K562 (cell line): ENCODE data around the gene FANCC. TPM values are rescaled to one million over a fixed set of nuclear protein-coding genes. Genes with fewer than 3 reads are reported as not detected.

Source experiments
- ATAC-seq: fragments of 200-7000 bp; cut with Tn5 transposase; 3 replicates; pipeline ENCODE4 v1.9.1; 2020; ENCODE audit warnings: moderate library complexity
- BruUV-seq: library from RNA; stranded (reverse); fragments of 400-500 nt; replicated peaks from 2 replicates; lab custom pipeline; 2021; lab: Mats Ljungman, UMichigan
- CTCF ChIA-PET: fragments of 300-600 bp; formaldehyde crosslinking; extraction: SDS; loops from one replicate; lab custom pipeline; 2021; ENCODE audit warnings: low intra/inter-chr PET ratio; lab: Yijun Ruan, JAX
- POLR2A ChIA-PET: fragments of 300-600, 350-650 bp; sonication (Branson Sonifier 250); formaldehyde crosslinking; extraction: SDS; loops from one replicate; lab custom pipeline; 2021; ENCODE audit warnings: antibody characterized with exemption, inconsistent platforms; lab: Yijun Ruan, JAX
- DNase-seq, 4 experiments: peaks; one replicate each; pipeline versions ENCODE4 v3.0.0 to v3.0.0-alpha.2; 2011 to 2018; ENCODE audit warnings: low spot score in 3 of 4, mixed read lengths in 3 of 4; ENCODE audit errors: extremely low read depth in 1 of 4
- FAIRE-seq: peaks from 2 replicates; lab custom pipeline; 2011; peaks lifted over from hg19 to GRCh38; lab: Jason Lieb, UNC
- H2AFZ ChIP-seq: 2 replicates; pipeline ENCODE4 v1.6.0; 2011; ENCODE audit warnings: low read depth, low read length, control low read depth, inconsistent platforms
- H3K27ac ChIP-seq: fragments of 200-600 bp; 3 replicates; pipeline ENCODE4 v1.8.0; 2011; ENCODE audit warnings: low read depth, mild to moderate bottlenecking, control low read depth, inconsistent platforms, low read length, moderate library complexity, mixed read lengths; ENCODE audit errors: extremely low read depth
- H3K27me3 ChIP-seq, 2 experiments: fragments of 300-600 bp in 1 of 2; 2 replicates in 1 of 2; 3 replicates in 1 of 2; pipeline versions ENCODE4 v1.6.0 to v1.8.0; 2011; ENCODE audit warnings: inconsistent platforms in 2 of 2, low read length in 2 of 2, mild to moderate bottlenecking in 1 of 2, mixed read lengths in 1 of 2, moderate library complexity in 1 of 2; ENCODE audit not compliant: control insufficient read depth in 2 of 2, insufficient read depth in 2 of 2
- H3K36me3 ChIP-seq: fragments of 300-600 bp; 3 replicates; pipeline ENCODE4 v1.8.0; 2011; ENCODE audit warnings: mild to moderate bottlenecking, low read length, inconsistent platforms; ENCODE audit not compliant: control insufficient read depth, insufficient read depth
- H3K4me1 ChIP-seq, 2 experiments: fragments of 200-600 bp in 1 of 2; replicated peaks in 1 of 2; 2 replicates in 1 of 2; 3 replicates in 1 of 2; pipeline versions ENCODE4 v1.5.1 to v1.8.0; 2011; ENCODE audit warnings: inconsistent platforms in 2 of 2, low read length in 2 of 2, mild to moderate bottlenecking in 1 of 2, mixed read lengths in 1 of 2, moderate library complexity in 1 of 2; ENCODE audit not compliant: control insufficient read depth in 2 of 2, insufficient read depth in 2 of 2
- H3K4me2 ChIP-seq: 2 replicates; pipeline ENCODE4 v1.6.1; 2011; ENCODE audit warnings: low read length, control low read depth, inconsistent platforms, mixed read lengths; ENCODE audit not compliant: insufficient read depth
- H3K4me3 ChIP-seq: fragments of 200-600 bp; sonication (generic), shearing (Covaris generic); 2 replicates; pipeline ENCODE4 v1.5.1; 2016; ENCODE audit warnings: control low read depth, inconsistent platforms
- H3K79me2 ChIP-seq: fragments of 200-600 bp; 3 replicates; pipeline ENCODE4 v1.8.0; 2011; ENCODE audit warnings: low read length, inconsistent platforms; ENCODE audit not compliant: control insufficient read depth, insufficient read depth
- H3K9ac ChIP-seq, 2 experiments: 2 replicates each; pipeline versions ENCODE4 v1.6.0 to v1.6.1; 2011; ENCODE audit warnings: low read depth in 2 of 2, low read length in 2 of 2, control low read depth in 1 of 2, inconsistent platforms in 1 of 2, mild to moderate bottlenecking in 1 of 2, mixed read lengths in 1 of 2; ENCODE audit not compliant: insufficient read depth in 1 of 2
- H3K9me1 ChIP-seq: one replicate; pipeline ENCODE4 v1.6.0; 2011; ENCODE audit warnings: inconsistent platforms, mild to moderate bottlenecking, low read length, moderate library complexity; ENCODE audit not compliant: control insufficient read depth, insufficient read depth
- H3K9me3 ChIP-seq: replicated peaks from 2 replicates; pipeline ENCODE4 v1.5.1; 2011; ENCODE audit warnings: low read depth, low read length, inconsistent platforms; ENCODE audit not compliant: control insufficient read depth, insufficient read depth
- H4K20me1 ChIP-seq: replicated peaks from 2 replicates; pipeline ENCODE4 v1.6.1; 2011; ENCODE audit warnings: low read length, inconsistent platforms, mixed read lengths; ENCODE audit not compliant: control insufficient read depth, insufficient read depth
- CTBP1 ChIP-seq: fragments of 450-650 bp; IDR thresholded peaks from 2 replicates; pipeline ENCODE4 v1.6.1; 2016; ENCODE audit warnings: borderline replicate concordance
- SMARCC2 ChIP-seq: fragments of 450-650 bp; IDR thresholded peaks from 2 replicates; pipeline ENCODE4 v1.6.1; 2017; ENCODE audit warnings: antibody characterized with exemption, moderate library complexity, mild to moderate bottlenecking, low read depth
- ZNF184 ChIP-seq: sonication (generic); formaldehyde crosslinking; IDR thresholded peaks from 2 replicates; pipeline ENCODE4 v1.5.0; 2020; ENCODE audit warnings: missing genetic modification reagents
- ZNF324 ChIP-seq: fragments of 250-450 bp; sonication (Bioruptor Pico); IDR thresholded peaks from 2 replicates; pipeline ENCODE4 v1.4.0; 2020; ENCODE audit warnings: mild to moderate bottlenecking
- WGBS: fragments of 100-300 bp; shearing (Covaris generic); methylation state at CpG from one replicate; pipeline ENCODE4 v1.1.6; 2016; ENCODE audit warnings: low coverage, mixed read lengths; ENCODE audit not compliant: insufficient coverage; ENCODE audit errors: missing lambda C conversion rate; 5-methylcytosine and 5-hydroxymethylcytosine counted together
- in situ Hi-C: fragments of 300-500 bp; cut with MboI; formaldehyde crosslinking; loops from 4 replicates; pipeline ENCODE4 v1.15.0; 2018; ENCODE audit warnings: inconsistent platforms, mixed read lengths
- intact Hi-C: fragments of 100-400 bp; cut with micrococcal nuclease; formaldehyde crosslinking; loops from 2 replicates; pipeline ENCODE4 v1.14.2; 2022
- polyA plus RNA-seq, 8 experiments: library from polyadenylated mRNA; depleted of rRNA in 4 of 8; stranded (reverse) in 5 of 8; unstranded in 3 of 8; fragments of >200 nt; fragmentation: Nextera tagmentation in 2 of 8; fragmentation: Illumina TruSeq in 1 of 8; extraction: Ambion mirVana in 2 of 8; extraction: Trizol in 1 of 8; gene quantifications; 2 replicates each; pipeline versions ENCODE4 v1.2.1 to v1.2.3, GENCODE V29; 2011 to 2014; ENCODE audit warnings: inconsistent platforms in 1 of 8, missing spikeins in 1 of 8
- total RNA-seq, 7 experiments: library from RNA; depleted of rRNA in 6 of 7; stranded (reverse); fragments of >200 nt in 6 of 7; fragmentation: Illumina TruSeq in 2 of 7; extraction: Trizol in 2 of 7; gene quantifications; 2 replicates each; pipeline versions ENCODE4 v1.2.1 to v1.2.3, GENCODE V29; 2011 to 2021; ENCODE audit warnings: low replicate concordance in 1 of 7
- TF ChIP-seq, protein P1 (sequence below): sonication (generic); formaldehyde crosslinking; IDR thresholded peaks from 2 replicates; pipeline ENCODE4 v1.8.1; 2023; ENCODE audit warnings: mild to moderate bottlenecking, missing genetic modification reagents

FANCC gene
- total and polyA plus RNA-seq, 9 of the 15 experiments (the other 6 are each of a cell fraction or from before 2014, with no cell fraction given), result 4.6 to 18.4 (median 14.2) TPM

DNA sequence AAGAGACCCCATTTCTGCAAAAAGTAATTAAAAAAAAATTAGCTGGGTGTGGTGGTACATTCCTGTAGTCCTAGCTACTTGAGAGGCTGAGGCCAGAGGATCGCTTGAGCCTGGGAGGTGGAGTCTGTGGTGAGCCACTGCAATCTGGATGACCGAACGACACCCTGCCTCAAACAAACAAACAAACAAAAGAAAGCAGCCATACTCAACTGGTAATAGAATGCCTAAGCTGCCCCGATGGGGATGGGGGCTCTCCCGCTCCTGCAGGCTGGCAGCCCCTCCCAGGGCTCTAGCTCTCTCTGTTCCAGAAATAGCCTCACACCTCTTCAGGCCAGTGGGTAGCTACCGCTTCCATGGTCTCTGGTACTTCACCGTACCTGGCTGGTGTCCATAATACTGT, 241.8 kb downstream of the FANCC start:
- Histone ChIP-seq H2AFZ (no peak overlapping the region), H3K27me3 (no peaks in the 10 kb centered on the region), H3K79me2 (no peaks in the 10 kb centered on the region), H4K20me1 (0 out of 2 replicates have a peak, but pooled peaks cover 5% of the 10 kb centered on the region), H3K4me2 (no peak overlapping the region), H3K9ac (no peak overlapping the region), H3K36me3 (no peaks in the 10 kb centered on the region; the same call in 2 of the 3 replicates), H3K9me3 (no peaks in the 10 kb centered on the region), H3K27ac (no peak overlapping the region), H3K4me3 (no peak overlapping the region), H3K4me1 (peaks cover 0 to 3% of the 10 kb centered on the region in 2 experiments; a peak in 1 of 5 replicates), H3K9me1 (no peaks in the 10 kb centered on the region)
- TF ChIP-seq ZNF324 (CRISPR knock-in tag) (no peak), SMARCC2 (no peak), ZNF184 (CRISPR knock-in tag) (no peak), CTBP1 (no peak)
- TF ChIP-seq, protein P1, sequence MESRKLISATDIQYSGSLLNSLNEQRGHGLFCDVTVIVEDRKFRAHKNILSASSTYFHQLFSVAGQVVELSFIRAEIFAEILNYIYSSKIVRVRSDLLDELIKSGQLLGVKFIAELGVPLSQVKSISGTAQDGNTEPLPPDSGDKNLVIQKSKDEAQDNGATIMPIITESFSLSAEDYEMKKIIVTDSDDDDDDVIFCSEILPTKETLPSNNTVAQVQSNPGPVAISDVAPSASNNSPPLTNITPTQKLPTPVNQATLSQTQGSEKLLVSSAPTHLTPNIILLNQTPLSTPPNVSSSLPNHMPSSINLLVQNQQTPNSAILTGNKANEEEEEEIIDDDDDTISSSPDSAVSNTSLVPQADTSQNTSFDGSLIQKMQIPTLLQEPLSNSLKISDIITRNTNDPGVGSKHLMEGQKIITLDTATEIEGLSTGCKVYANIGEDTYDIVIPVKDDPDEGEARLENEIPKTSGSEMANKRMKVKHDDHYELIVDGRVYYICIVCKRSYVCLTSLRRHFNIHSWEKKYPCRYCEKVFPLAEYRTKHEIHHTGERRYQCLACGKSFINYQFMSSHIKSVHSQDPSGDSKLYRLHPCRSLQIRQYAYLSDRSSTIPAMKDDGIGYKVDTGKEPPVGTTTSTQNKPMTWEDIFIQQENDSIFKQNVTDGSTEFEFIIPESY (CRISPR knock-in tag), result no peak
- no peak for DNase-seq
- no peak for ATAC-seq
- intact Hi-C loops (no loop called here), in situ Hi-C loops (no loop called here)
- 79% methylated on average over 6 of the region's 7 CpGs for WGBS
- no TSS peak for BruUV-seq
- ChIA-PET CTCF (no interaction called here), POLR2A (interaction anchor here (0.5 to 1.1 kb wide), 2 partner anchors 10 to 264 kb away, joined by 3 to 5 read pairs; no protein-coding TSS in a partner anchor)
- no peak for FAIRE-seq
